Jurkat, Clone E6-1 (cell line): ENCODE results near the gene CELSR3.

Experiments used
- DNase-seq: peaks from one replicate; pipeline ENCODE4 v3.0.0-alpha.2; 2011; ENCODE audit warnings: low read depth, low spot score
- H3K4me3 ChIP-seq: 2 replicates; pipeline ENCODE4 v1.5.1; 2011; ENCODE audit warnings: mild to moderate bottlenecking, low read length, control low read depth, moderate library complexity

The CELSR3 gene

DNA sequence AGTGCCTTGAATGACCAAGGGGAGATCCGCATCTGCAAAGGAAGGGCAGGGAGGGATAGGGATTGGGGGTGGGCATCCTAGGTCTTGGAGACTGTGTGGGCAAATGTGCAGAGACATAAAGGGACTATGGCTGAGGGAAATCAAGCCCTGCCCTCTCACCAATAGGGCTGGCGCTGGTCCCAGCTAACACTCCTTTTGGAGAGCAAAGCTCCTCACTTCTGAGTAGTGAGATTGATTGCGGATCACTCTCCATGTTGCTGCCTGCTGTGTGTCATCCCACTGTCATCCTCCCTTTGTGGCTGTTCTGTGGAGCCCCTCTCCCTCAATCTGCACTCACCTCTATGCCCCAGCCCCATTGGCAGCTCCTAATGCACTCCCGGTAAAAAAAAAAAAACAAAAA lies 2.2 kb upstream of the CELSR3 start:
- no peak overlapping the region for H3K4me3 ChIP-seq
- no peak for DNase-seq

DNA sequence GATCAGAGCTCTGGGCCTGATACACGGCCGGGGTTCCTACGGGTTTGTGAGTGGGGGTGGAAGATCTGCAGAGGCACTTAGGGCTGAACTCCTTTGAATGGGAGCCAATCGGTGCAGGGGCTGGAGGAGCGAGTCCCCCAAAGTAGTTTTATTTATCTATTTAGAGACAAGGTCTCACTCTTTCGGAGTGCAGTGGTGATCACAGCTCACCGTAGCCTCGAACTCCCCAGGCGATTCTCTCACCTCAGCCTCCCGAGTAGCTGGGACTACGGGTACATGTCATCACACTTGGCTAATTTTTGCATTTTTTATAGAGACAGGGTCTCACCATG lies 1.6 kb upstream of the CELSR3 start:
- no peak overlapping the region for H3K4me3 ChIP-seq
- DNase-seq: no peak

DNA sequence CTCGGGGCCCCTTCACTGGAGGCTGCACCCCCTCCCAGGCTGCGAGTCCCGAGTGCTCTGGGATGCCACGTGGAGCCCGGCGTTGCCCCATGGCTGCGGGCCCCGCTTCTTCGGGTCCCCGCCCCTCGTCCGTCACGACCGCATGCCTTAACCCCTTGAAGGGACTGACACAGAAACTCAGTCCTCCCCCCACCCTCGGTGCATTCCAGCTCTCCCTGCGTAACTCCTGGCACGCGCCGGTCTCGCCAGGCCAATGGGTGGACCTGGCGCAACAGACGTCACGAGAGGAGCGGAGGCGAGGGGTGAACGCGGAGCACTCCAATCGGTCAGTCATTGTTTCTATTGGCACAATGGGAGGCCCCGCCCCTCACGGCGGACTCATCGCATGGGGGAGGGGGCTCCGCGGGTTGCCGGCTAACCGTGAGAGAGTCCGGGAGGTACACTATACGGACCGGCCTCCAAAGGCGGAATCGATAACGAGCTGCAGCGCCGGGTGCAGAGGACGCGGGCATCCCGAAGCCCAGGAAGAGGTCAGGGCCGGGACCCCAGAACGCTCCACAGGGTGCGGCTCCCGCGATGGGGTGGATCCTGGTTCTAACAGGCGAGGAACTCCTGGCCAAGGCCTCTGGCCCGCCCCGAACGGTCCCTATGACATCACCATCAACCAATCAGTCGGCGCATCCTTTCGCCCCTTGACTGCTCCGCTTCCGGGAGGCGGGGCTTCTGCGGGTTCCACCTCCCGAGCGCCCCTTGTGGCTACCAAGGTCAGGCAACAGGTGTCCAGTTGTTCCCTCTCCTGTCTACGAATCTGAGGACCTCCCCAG lies 1.0 kb upstream of the CELSR3 start:
- no peak overlapping the region for H3K4me3 ChIP-seq
- no peak for DNase-seq

DNA sequence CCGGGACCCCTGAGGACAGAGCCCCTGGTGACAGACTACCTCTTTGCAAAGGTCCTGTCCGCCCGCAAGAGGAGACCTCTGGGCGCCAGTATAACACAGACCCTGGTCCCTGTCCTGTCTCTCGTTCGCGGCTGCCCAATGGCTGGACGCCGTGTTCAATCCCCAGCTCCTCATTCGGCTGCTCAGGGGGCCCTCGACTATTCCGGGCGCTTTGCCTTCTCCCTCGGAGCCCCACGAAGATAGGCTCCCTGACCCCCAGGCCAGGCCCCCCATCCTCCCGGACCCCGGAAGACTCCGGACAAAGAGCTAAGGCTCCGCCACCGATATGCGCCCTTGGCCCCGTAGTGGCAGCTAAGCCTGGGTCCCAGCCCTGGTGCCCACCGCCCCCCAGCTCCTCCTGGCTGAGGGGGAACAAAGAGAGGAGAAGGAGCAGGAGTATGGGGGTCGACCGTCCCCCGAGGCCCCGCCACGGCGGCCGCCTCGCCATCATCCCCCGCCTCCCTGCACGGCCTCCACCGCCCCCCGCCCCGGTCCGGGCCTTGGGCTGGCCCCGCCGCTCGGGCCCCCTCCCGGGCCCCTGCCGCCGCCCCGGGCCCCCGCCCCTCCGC lies 437 bp downstream of the CELSR3 start:
- peak overlapping the region; percentile 47 for H3K4me3 ChIP-seq
- no peak for DNase-seq

DNA sequence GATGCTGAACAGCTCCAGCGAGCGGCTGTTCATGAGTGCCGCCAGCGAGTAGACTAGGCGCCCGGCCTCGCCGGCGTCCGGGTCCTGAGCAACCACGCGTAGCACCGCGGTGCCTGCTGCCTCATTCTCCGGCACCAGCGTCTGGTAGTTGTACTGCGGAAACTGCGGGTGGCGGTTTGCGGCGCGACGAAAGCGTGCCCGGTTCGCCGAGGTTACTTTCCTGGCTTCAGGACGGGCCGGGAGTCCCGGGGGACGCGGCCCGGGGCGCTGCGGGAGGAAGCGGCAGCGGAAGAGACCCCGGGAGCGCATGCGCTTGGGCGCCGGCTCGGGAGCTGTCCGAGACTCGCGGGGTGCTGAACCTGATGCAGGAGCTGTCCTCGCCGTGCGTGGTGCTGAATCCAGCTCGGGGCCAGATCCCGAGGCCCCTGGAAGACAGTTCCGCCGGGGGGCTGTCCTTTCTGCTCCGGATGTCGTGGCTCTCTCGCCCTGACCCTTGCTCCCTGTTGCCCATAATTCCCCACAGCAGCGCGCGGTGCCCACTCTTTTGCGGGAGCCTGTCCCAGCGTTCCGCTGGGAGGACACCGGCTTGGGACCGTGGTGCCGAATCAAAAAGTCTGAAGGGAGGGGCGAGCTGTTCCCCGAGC lies 1.1 kb downstream of the CELSR3 start:
- H3K4me3 ChIP-seq: peak overlapping the region; percentile 47
- DNase-seq: peak; percentile 51

DNA sequence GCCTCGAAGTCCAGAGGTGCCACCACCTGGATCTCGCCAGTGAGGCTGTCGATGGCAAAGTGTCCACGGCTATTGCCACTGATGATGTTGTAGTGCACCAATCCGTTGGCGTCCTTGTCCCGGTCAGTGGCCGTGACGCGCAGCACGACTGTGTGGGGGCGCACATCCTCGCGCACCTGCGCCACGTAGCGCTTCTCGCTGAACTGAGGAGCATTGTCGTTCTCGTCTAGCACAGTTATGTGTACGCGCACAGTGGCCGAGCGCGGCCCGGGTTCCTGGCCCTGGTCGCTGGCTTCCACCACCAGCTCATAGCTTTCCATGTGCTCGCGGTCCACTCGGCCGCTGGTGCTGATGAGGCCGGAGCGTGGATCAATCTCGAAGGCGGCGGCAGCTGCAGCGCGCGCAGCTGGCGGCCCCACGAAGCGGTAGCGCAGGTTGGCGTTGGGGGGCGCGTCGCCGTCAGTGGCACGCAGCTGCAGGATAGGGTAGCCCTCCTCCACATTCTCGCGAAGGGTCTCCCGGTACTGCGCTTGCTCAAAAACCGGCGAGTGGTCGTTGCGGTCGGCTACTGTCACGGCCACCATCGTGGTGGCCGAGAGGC lies 1.8 kb downstream of the CELSR3 start:
- H3K4me3 ChIP-seq: no peak overlapping the region
- DNase-seq: no peak

DNA sequence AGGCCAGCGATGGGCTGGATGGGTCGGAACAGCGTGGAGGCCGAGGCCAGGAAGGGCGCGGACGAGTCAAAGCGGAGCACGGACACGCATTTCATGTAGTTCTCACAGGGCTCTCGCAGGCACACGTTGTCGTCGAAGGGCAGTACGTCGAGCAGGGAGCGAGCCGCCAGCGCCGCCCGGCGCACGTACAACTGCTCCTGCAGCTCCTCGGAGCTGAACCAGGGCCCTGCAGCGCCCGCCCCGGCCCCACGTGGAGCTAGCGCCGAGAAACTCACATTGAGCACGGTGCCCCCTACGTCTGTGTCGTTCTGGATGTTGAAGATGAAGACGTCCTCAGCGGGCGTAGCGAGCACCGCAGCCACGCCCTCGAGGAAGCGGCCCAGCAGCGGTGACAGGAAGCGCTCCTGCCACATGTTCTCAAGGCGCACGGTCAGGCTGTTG lies 5.8 kb downstream of the CELSR3 start:
- peak; percentile 68 for DNase-seq
- H3K4me3 ChIP-seq: peak overlapping the region; percentile 63

DNA sequence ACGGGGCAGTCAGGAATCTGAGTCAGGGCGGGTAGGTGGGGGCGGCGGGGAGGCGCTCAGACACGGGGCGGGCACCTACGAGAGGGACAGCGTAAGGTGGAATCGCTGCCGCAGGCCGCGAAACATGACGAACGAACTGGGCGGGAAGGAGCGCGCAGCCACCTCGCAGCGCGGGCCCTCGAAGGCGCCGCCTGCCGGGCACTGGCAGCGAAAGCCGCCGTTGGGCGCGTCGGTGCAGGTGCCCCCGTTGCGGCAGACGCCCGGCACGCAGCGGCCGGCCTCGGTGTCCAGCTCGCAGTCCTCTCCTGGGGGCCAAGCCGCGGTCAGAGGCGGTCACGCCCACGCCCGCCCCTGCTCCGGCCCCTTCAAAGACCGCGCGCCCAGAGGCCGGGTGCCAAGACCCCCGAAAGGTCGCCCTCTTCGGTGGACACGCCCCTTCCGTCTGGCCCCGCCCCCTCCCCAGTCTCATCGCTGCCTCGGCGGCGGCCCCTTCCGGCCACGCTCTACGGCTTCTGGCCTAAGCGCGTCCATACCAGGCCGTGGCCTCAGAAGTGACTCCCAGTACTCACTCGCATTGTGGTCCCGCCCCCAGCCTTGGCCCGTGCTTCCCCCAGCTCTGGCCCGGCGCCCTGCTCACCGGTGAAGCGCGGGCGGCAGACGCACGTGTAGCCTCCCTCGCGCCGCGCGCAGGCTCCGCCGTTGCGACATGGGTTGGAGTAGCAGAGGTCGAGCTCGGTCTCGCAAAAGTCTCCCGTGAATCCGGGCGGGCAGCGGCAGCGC lies 6.4 kb downstream of the CELSR3 start:
- H3K4me3 ChIP-seq: peak overlapping the region; percentile 63

DNA sequence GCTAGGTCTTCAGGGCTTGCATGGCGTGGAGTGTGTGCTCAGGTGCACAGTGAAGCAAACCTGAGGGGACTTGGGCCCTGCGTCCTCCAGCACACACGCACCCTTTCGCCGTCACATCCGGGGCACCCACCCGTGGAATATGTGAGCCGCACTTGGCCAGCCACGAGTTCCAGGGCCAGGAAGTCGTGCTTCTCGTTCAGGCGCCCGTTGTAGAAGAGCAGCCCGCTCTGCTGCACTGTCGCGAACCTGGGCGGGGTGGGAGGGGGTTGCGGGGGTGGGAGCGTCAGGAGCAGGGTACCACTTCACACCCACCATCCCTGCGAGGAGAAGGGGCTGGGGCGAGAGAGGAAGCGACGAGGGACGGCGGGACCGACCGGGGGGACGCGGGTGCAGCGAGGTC lies 7.1 kb downstream of the CELSR3 start:
- DNase-seq: peak; percentile 18
- H3K4me3 ChIP-seq: peak overlapping the region; percentile 63

More for the DNA sequence above, 6.4 kb downstream of the CELSR3 start:
- peak; percentile 76 for DNase-seq

DNA sequence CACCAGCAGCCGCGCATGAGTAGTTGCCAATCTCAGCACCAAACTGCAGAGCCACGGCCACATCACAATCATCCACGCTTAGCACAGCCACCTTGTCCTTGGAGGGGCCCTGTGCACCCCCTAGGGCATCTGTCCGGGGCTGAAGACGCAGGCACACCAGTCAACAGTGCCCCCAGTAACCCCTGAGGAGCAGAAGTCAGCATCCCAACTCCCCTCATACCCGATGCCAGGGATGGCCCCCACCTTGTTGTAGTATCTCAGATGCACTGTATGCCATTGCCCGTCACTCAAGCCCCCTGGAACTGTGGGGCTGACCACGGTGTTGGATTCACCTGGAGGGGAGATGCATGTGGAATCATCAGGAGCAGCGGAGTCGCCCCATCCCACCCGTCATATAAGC lies 7.6 kb downstream of the CELSR3 start:
- H3K4me3 ChIP-seq: peak overlapping the region; percentile 63
- DNase-seq: no peak

DNA sequence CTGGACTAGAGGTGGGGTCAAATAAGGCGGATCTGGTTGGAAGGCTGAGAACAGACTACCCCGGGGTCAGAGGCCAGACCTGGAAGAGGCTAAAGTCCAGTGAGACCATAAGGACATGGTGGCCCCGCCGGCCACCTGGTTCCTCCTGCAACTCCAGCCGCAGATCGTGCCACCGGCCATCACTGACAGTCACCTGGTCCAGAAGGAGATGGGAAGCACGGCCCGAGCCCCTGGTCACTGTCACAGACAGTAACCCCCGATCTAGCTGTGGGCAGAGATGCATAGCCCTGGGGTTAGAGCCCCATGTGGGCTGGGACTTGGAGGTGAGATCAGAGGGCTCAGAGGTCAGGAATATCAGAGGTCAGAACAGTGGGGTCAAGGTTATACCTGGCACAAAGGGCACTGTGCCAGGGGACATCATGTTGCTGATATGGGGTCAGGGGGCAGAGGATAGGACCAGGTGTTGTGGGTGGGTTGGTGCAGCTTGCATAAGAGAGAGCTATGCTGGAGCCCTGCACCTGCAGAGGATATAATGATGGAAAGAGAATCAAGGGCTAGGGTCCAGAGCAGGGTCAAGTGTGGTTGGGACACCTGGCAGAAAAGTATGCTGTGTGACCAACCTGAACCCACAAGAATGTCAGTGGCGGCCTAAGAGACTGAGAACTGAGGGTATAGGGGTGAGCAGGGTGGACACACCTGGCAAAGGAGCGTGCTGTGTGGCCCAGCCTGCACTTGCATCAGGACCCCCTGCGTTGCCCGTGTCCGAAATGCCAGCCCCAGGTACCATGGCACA lies 9.6 kb downstream of the CELSR3 start:
- DNase-seq: no peak
- no peak overlapping the region for H3K4me3 ChIP-seq

DNA sequence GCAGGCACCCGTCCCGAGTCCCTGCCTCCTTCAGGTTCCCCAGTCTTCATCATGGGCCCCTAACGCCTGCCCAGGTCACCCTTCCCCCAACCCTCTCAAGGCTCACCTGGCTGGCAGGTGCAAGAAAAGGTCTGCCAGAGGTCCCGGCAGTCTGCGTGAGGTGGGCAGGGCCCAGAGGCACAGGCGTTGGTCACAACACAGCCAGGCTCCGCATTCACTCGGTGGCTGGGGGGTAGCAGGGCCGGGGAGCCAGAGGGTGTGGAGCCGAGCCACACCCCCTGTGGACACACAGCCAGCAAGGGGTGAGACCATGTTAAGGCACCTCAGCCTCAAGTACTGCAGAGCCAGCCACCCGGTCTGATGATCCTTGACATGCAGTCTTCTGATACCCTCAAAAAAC lies 10.9 kb downstream of the CELSR3 start:
- H3K4me3 ChIP-seq: no peak overlapping the region
- DNase-seq: no peak

DNA sequence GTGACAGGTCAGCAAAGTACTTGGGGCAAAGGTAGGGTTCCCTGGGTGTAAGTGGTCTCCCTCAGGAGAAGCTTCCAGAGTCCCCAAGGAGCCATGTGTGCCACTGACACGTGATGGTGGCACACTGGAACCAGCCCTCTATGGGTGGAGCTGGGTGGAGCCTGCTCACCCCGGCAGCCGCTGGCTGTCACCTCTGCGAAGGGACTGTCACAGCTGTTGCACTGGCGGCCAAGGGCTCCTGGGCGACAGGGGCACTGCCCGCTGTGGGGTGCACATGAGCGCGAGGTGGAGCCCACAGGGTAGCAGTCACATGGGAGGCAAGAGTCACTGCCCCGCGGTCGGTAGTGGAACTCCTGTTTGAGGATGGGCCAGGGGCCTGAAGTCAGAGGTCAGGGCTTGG lies 12.0 kb downstream of the CELSR3 start:
- DNase-seq: no peak
- no peak overlapping the region for H3K4me3 ChIP-seq

DNA sequence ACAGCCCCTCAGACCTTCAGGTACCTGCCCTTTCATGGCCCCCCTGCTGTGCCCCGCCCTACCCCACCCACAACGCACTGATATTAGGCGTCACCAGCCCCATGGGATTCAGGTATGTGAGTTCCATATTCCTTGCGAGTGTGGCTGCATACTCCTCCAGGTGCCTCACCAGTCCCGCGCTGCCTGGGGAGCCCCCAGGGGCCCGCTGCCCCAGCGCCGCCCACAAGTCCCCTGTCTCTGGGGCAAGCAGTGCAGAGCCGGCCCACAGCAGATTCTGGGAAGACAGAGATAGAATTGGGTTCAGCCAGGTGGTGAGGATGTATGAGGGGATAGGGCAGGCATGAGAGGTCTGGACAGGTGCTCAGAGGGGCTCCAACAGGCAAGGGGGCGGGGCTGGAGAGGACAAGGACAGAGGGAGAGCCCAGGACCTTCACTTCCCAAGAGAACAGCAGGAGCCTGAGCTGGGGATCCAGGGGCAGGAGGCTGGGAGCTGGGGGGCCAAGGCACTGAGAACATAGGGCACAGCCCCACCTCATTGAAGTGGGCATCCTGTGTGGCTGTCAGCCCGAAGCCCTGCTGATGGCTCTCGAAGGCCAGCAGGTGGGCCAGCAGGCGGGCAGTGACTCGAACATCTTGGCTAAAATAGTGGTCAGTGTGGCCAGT lies 14.4 kb downstream of the CELSR3 start:
- H3K4me3 ChIP-seq: no peak overlapping the region
- DNase-seq: no peak

DNA sequence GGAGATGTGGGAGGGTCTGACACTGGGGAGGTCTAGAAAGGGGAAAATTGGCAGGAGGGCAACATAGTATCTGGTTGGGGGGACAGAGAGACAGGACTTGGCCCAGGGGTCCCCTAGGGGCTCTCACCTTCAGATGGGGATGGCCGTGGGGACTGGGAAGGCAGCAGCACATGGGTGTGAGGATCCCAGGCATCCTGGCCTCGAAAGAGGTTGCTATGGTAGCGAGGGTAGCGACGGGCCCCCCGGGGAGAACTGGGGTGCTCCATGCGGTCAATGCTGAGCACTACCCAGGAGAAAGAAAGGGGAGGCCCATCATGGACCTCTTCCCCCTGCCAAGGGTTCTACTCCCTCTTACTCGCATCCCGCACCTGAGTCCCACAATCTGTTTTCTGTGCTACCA lies 15.0 kb downstream of the CELSR3 start:
- H3K4me3 ChIP-seq: no peak overlapping the region
- DNase-seq: no peak

DNA sequence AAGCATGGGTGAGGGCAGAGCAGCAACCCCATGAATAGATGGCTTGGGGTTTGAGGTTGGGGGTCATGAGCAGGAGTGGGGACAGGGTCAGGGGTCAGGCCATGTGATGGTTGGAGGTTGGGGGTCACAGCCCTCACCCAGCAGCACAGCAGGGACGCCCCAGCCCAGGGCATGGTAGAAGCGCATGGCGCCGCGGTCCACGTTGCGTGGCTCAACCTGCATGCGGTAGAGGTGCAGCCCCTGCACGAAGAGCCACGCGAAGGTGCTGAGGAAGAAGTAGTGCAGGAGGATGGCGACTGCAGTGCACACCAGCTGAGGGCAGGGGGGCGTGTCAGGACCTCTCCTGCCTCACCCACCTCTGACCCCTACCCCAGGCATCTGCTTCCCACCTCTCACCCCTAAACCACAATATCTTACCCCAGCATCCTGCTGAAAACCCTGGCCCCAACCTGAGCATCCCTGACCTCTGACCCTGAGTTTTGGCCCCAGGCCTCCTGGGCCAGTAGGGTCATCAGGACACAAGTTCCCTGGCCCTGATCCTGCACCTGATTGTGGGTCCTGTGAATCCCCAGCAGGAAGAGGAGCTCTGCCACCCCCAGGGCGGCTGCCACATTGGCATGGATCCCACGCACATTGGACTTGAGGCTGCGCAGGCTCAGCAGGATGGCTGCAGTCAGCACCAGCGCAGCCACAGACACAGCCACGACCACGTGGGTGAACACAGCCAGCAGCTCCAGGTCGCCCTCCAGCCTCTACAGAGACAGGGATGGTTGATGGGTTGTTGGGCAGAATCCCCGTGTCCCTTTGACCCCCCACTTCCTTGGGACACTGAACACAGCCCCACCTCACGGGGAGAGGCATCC lies 17.6 kb downstream of the CELSR3 start:
- no peak overlapping the region for H3K4me3 ChIP-seq
- DNase-seq: no peak

DNA sequence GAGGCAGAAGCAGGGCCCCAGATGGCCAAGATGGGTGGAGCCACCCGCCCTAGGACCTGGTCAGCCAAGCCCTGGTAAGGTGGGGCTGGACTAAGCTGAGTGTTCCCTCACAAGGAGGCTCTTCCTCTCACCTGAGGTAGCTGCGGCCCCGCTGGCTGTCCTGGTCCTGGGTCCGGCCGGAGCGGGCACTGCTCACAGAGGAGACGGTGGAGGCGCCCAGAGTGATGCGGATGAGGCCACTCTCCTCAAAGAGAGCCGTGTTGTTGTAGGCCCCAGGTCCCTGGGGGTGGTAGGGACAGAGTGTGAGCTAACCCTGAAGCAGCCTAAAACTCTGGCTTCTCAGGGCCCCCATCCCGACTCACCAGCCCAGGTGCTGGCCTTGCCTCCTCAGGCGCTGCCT lies 20.1 kb downstream of the CELSR3 start:
- no peak for DNase-seq
- H3K4me3 ChIP-seq: no peak overlapping the region
